Measurements from ENCODE around the gene SPEN.

Gene SPEN

GRCh38 chr1:15975805-15976680, 128.5 kb downstream of the SPEN start, which contains the start of gene ZBTB17 (continued):
- TF ChIP-seq KLF7 (tag by site-specific recombination; IDR thresholded peaks at IDR 0.05; ENCODE audit: borderline replicate concordance) (peak; percentile 72; the same call in 1 of the 2 replicates), ZNF248 (tag by site-specific recombination; IDR thresholded peaks at IDR 0.05) (no peak), ZNF274 (IDR thresholded peaks at IDR 0.05; ENCODE audit: low read length) (no peak), ZNF274 (tag by site-specific recombination; IDR thresholded peaks at IDR 0.05; ENCODE audit: borderline replicate concordance) (no peak), KLF16 (tag by site-specific recombination; IDR thresholded peaks at IDR 0.05) (peak; percentile 93), MYNN (tag by site-specific recombination; IDR thresholded peaks at IDR 0.05; ENCODE audit: borderline replicate concordance) (no peak), ZNF404 (tag by site-specific recombination; IDR thresholded peaks at IDR 0.05) (no peak), ZBTB48 (tag by site-specific recombination; IDR thresholded peaks at IDR 0.05) (no peak), ZSCAN23 (tag by site-specific recombination; IDR thresholded peaks at IDR 0.05) (no peak), ZNF510 (tag by site-specific recombination; IDR thresholded peaks at IDR 0.05; ENCODE audit: insufficient replicate concordance) (no peak), ZNF146 (tag by site-specific recombination; IDR thresholded peaks at IDR 0.05) (peak; percentile 24; the same call in 1 of the 2 replicates), ZNF623 (tag by site-specific recombination; IDR thresholded peaks at IDR 0.05) (0 out of 2 replicates have a peak, but pooled peaks have one; percentile 8), ZNF335 (tag by site-specific recombination; conservative IDR thresholded peaks at IDR 0.05) (peak; percentile 88), ZNF785 (tag by site-specific recombination; IDR thresholded peaks at IDR 0.05) (no peak), ZNF350 (tag by site-specific recombination; IDR thresholded peaks at IDR 0.05) (no peak), ZNF426 (tag by site-specific recombination; IDR thresholded peaks at IDR 0.05) (no peak), ZNF18 (tag by site-specific recombination; IDR thresholded peaks at IDR 0.05) (no peak), ZNF324 (tag by site-specific recombination; IDR thresholded peaks at IDR 0.05) (peak; percentile 84; the same call in 1 of the 2 replicates), ZNF10 (tag by site-specific recombination; IDR thresholded peaks at IDR 0.05) (peak; percentile 27; the same call in 1 of the 2 replicates), ZSCAN18 (tag by site-specific recombination; IDR thresholded peaks at IDR 0.05) (no peak), ZNF132 (tag by site-specific recombination; IDR thresholded peaks at IDR 0.05; ENCODE audit: borderline replicate concordance) (no peak), ZNF140 (tag by site-specific recombination; IDR thresholded peaks at IDR 0.05) (no peak), KLF1 (tag by site-specific recombination; IDR thresholded peaks at IDR 0.05) (0 out of 2 replicates have a peak, but pooled peaks have one; percentile 56), REPIN1 (tag by site-specific recombination; IDR thresholded peaks at IDR 0.05; ENCODE audit: low read depth) (no peak), ZNF157 (tag by site-specific recombination; IDR thresholded peaks at IDR 0.05) (no peak), BCL6B (tag by site-specific recombination; IDR thresholded peaks at IDR 0.05) (no peak), ZNF670 (tag by site-specific recombination; IDR thresholded peaks at IDR 0.05; ENCODE audit: low read depth) (no peak), ZBTB20 (tag by site-specific recombination; IDR thresholded peaks at IDR 0.05) (no peak; the same call in 1 of the 2 replicates), ZNF302 (tag by site-specific recombination; IDR thresholded peaks at IDR 0.05; ENCODE audit: low read depth) (no peak), GLI2 (tag by site-specific recombination; IDR thresholded peaks at IDR 0.05; ENCODE audit: borderline replicate concordance, low read depth) (no peak), SP7 (tag by site-specific recombination; IDR thresholded peaks at IDR 0.05) (peak; percentile 75), TCF7L2 (IDR thresholded peaks at IDR 0.05; ENCODE audit: borderline replicate concordance, low read depth, low read length) (no peak), ZNF701 (tag by site-specific recombination; IDR thresholded peaks at IDR 0.05) (no peak), ZNF473 (tag by site-specific recombination; IDR thresholded peaks at IDR 0.05) (no peak), ZFP37 (tag by site-specific recombination; IDR thresholded peaks at IDR 0.05) (no peak), ZNF776 (tag by site-specific recombination; IDR thresholded peaks at IDR 0.05; ENCODE audit: borderline replicate concordance) (no peak), BCL11B (tag by site-specific recombination; IDR thresholded peaks at IDR 0.05; ENCODE audit: low read depth) (no peak), ZFP69B (tag by site-specific recombination; IDR thresholded peaks at IDR 0.05) (0 out of 2 replicates have a peak, but pooled peaks have one; percentile 61)
